Activated CD4-positive, alpha-beta T cell treated with anti-CD3 and anti-CD28 coated beads for 1 hour (primary cell): Measurements from ENCODE around the gene HOXB7.
A peak's percentile ranks its signal among the peaks of the same experiment; 100 is the strongest.

ENCODE experiments used
- DNase-seq: peaks from one replicate; pipeline ENCODE4 v3.0.0-alpha.2; 2020

The HOXB7 gene

GRCh38 chr17:48622857-48623256 is 12.0 kb upstream of the HOXB7 start:
- DNase-seq: no peak

GRCh38 chr17:48621410-48622392 is 10.9 kb upstream of the HOXB7 start:
- DNase-seq: no peak

- DNase-seq: no peak
These were observed 9.8 kb upstream of the HOXB7 start for GRCh38 chr17:48620461-48621139.

GRCh38 chr17:48619826-48620449 is 9.1 kb upstream of the HOXB7 start:
- DNase-seq: no peak

- DNase-seq: peak; percentile 78
These were observed 7.6 kb upstream of the HOXB7 start for GRCh38 chr17:48618256-48618896.

- no peak for DNase-seq
These were observed 6.8 kb upstream of the HOXB7 start for GRCh38 chr17:48617471-48618255.

- DNase-seq: no peak
These were observed 6.1 kb upstream of the HOXB7 start for GRCh38 chr17:48616717-48617470.

GRCh38 chr17:48615963-48616716 is 5.3 kb upstream of the HOXB7 start:
- DNase-seq: no peak

GRCh38 chr17:48615047-48615962 is 4.5 kb upstream of the HOXB7 start, which contains the start of gene HOXB8:
Gene HOXB8 (minus strand): TSS chr17:48615292. CDS start chr17:48614704, 588 bp downstream.
- no peak for DNase-seq

- DNase-seq: no peak
These were observed 3.3 kb upstream of the HOXB7 start for GRCh38 chr17:48613862-48614694.

- no peak for DNase-seq
These were observed 2.3 kb upstream of the HOXB7 start for GRCh38 chr17:48612854-48613691.

GRCh38 chr17:48612456-48612853 is 1.6 kb upstream of the HOXB7 start:
- DNase-seq: no peak

- DNase-seq: no peak
These were observed 1.1 kb upstream of the HOXB7 start for GRCh38 chr17:48611681-48612455.

GRCh38 chr17:48611213-48611612 is 396 bp upstream of the HOXB7 start:
- DNase-seq: no peak

- DNase-seq: no peak
These were observed 997 bp downstream of the HOXB7 start for GRCh38 chr17:48609759-48610281.

- DNase-seq: no peak
These were observed 1.8 kb downstream of the HOXB7 start for GRCh38 chr17:48609033-48609432.

- no peak for DNase-seq
These were observed 2.4 kb downstream of the HOXB7 start for GRCh38 chr17:48608494-48608834.
